ENCODE measurements around the gene LRRC23.
"Not testable (repeated sequence)": the region's sequence is repeated elsewhere in the genome, so short reads cannot be mapped to it uniquely, and the experiment has no call there.

LRRC23 gene, protein sequence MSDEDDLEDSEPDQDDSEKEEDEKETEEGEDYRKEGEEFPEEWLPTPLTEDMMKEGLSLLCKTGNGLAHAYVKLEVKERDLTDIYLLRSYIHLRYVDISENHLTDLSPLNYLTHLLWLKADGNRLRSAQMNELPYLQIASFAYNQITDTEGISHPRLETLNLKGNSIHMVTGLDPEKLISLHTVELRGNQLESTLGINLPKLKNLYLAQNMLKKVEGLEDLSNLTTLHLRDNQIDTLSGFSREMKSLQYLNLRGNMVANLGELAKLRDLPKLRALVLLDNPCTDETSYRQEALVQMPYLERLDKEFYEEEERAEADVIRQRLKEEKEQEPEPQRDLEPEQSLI

DNA sequence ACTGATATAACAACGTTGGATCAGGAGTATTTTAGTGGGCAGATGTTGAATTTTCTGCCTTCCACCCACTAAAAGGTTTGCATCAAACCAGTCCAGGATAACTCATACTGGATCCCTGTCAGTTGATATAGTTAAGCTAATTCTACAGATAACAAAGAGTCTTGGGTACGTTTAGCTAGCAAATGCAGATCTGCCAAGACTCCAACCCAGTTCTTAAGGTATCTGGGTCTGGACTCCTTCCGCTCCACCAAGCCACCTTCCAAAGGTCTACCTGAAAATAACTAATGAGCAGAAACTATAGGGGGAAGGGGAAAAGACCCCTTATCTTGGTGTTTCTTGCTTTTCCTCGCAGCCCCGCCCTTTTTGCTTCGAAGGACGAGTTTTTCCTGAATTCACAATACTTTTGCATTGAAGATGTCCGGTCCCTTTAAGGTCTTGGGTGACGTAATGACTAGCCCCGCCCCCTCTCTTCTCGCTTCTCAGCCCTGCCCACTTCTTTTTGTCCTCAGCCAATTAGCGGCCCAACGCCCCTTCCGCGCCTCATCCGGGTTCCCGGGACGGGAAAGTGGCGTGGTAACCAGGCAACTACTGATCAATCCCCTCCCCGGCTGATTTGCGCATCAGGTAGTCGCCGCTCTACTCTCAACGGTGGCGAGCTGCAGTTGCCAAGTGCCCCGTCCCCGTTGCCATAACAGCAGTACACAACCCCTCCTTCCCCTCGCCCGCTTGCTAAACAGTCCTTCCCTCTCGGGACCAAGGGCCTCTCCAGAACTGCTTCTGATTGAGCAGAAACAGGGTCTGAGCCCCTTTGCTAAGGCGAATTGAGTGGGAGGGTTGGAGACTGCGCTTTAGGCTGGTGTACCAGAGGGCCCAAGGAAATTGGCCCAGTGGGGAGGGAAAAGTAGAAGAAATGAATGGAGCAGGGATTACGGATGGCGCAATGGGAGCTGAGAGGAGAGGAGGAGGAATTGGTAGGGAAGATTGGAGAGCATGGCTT lies at the start of gene LRRC23:
Gene LRRC23 (plus strand): TSS at position 543 of the 997 bp plus-strand sequence. CDS start 812 bp downstream, outside the sequence.
- DNase-seq = peak; percentile 93

DNA sequence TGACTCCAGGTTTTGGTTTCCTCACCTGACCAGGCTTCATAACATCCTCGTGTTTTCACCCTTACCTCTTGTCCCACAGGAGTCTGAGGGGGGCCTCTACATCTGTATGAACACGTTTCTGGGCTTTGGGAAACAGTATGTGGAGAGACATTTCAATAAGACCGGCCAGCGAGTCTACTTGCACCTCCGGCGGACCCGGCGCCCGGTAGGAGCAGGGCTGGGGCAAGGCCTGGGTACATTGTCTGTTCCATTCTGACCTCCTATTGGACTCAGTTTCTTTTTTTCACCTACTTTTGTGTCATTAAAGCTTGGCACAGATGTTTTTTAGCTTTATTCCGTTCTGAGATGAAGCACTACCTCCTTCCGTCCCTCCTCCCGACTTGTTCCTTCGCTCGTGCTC lies 49.3 kb upstream of the LRRC23 start:
- no peak for DNase-seq

DNA sequence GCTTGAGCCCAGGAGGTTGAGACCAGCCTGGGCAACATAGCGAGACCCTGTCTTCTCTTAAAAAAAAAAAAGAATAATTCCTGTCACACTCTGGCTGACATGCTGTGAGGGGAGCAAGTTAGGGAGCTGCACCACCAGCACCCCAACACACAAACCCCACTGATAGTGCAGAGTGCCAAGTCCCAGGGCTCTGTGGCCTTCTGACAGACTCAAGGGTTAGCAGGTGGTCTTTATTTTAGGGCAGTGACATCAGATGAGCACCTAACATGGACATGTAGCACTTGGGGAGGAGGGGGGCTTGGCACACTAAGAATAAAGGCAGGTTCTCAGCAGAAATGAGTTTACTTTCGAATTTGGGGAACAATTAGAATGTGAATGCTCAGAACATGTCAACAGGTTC lies 45.8 kb upstream of the LRRC23 start:
- no peak for DNase-seq

GRCh38 chr12:6860116-6860515 lies 44.5 kb upstream of the LRRC23 start:
- no peak for DNase-seq

GRCh38 chr12:6860942-6861341 lies 43.7 kb upstream of the LRRC23 start:
- DNase-seq = no peak

GRCh38 chr12:6861391-6861790 lies 43.2 kb upstream of the LRRC23 start:
- no peak for DNase-seq

GRCh38 chr12:6863033-6863432 lies 41.6 kb upstream of the LRRC23 start:
- DNase-seq = no peak

- no peak for DNase-seq
Measured at GRCh38 chr12:6863586-6864321, 40.9 kb upstream of the LRRC23 start.

DNA sequence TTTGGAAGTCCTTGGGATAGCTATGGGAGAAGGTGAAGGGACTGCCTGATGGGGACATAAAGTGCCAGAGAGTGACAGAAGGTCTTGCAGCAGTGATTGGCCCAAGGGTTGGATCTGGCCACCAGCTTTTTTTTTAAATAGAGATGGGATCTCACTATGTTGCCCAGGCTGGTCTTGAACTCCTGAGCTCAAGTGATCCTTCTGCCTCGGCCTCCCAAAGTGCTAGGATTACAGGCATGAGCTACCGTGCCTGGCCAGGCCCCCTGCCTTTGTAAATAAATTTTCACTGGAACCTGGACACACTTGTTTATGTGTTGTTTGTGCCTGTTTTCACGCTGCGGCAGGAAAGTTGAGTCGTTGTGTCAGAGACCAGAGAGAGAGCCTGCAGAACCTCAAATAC lies 39.3 kb upstream of the LRRC23 start:
- DNase-seq = not testable (repeated sequence)

GRCh38 chr12:6866163-6866919 lies 38.3 kb upstream of the LRRC23 start:
- DNase-seq = no peak

- no peak for DNase-seq
Measured at GRCh38 chr12:6866920-6867412, 37.7 kb upstream of the LRRC23 start.

DNA sequence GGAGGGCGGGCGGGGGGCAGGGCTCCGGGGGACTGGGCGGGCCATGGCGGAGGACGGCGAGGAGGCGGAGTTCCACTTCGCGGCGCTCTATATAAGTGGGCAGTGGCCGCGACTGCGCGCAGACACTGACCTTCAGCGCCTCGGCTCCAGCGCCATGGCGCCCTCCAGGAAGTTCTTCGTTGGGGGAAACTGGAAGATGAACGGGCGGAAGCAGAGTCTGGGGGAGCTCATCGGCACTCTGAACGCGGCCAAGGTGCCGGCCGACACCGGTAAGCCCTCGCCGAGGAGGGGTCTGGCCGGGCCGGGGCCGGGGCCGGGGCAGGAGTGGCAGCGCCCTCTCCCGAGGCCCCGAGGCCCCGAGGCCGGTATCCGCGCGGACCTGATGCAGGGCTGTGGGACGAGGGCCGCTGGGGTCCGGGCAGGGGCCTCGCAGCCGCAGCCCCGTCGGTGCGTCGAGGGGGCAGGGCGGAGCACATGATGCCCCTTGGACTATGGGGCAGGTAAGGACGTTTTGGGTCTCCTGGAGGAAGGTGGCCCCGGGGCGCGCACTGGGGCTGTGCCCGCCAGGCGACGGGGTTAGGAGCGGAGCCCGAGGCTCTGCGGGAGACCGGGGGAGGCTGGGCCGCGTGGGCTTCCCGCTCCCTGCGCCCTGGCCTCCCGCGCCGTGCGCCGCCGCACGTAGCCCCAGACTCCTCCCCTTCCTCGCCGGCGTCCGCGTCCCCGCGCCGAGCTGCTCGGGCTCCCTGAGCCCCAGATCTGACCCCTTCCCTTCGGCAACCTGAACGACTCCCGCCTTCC lies 37.0 kb upstream of the LRRC23 start, which contains the start of gene TPI1:
Gene TPI1 (plus strand): TSS at position 119 of the 798 bp plus-strand sequence. CDS start 36 bp downstream, at position 155.
- DNase-seq = peak; percentile 25

DNA sequence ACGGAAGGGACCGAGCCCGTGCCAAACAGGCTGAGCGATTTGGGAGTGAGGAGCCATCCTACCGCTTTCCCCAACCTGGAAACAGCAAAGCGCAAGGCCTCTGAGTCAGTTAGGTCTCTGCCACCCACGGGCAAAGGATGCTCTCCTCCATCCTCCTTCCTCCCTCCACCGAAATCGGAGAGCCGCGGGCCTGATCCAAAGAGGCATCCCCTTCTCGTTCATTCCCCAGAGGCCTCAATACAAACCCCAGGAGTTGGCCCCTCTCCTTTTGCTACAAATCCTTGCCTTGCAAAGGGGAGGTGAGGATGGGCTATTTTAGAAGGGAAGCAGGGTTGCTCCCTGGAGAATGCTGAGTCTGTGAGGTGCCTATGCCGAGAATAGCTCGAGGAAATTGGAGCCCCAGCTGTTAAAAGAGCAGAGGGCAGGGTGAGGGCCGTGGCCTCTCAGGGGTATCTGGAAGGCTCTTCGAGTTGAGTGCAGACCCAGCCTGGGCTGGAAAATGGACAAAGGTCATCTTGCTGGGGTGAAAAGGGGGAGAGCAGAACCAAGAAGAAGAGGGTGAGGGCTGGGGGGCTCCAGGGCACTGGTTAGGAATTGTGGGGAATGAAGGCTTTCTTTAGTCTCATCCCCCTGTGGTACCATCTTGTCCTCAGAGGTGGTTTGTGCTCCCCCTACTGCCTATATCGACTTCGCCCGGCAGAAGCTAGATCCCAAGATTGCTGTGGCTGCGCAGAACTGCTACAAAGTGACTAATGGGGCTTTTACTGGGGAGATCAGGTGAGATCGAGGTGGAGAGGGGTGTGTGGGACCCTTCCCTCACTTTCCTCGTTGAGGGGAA lies 36.2 kb upstream of the LRRC23 start:
- DNase-seq = no peak

GRCh38 chr12:6869049-6870021 lies 35.3 kb upstream of the LRRC23 start:
- peak; percentile 32 for DNase-seq

DNA sequence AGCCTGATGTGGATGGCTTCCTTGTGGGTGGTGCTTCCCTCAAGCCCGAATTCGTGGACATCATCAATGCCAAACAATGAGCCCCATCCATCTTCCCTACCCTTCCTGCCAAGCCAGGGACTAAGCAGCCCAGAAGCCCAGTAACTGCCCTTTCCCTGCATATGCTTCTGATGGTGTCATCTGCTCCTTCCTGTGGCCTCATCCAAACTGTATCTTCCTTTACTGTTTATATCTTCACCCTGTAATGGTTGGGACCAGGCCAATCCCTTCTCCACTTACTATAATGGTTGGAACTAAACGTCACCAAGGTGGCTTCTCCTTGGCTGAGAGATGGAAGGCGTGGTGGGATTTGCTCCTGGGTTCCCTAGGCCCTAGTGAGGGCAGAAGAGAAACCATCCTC lies 34.3 kb upstream of the LRRC23 start:
- DNase-seq = not testable (repeated sequence)

- DNase-seq = no peak
Measured at GRCh38 chr12:6871052-6871957, 33.3 kb upstream of the LRRC23 start.

All from NCI-H748 treated with DMSO at 0.1 percent for 48 hours (cell line).